PC-9 (cell line): Measurements from ENCODE around the gene DMKN.

Source experiments
- EZH2 ChIP-seq: fragments of 200-600 bp; sonication (generic); IDR thresholded peaks from 2 replicates; pipeline ENCODE4 v1.8.0; 2017; ENCODE audit warnings: antibody characterized with exemption, low read depth
- TF ChIP-seq, protein P1 (sequence below): fragments of 200-600 bp; sonication (generic); conservative IDR thresholded peaks from 2 replicates; pipeline ENCODE4 v1.6.1; 2017; ENCODE audit warnings: mixed run types, antibody characterized with exemption, mild to moderate bottlenecking, moderate library complexity

GRCh38 chr19:35461060-35461459 is 52.4 kb downstream of the DMKN start:
- TF ChIP-seq, protein P1, sequence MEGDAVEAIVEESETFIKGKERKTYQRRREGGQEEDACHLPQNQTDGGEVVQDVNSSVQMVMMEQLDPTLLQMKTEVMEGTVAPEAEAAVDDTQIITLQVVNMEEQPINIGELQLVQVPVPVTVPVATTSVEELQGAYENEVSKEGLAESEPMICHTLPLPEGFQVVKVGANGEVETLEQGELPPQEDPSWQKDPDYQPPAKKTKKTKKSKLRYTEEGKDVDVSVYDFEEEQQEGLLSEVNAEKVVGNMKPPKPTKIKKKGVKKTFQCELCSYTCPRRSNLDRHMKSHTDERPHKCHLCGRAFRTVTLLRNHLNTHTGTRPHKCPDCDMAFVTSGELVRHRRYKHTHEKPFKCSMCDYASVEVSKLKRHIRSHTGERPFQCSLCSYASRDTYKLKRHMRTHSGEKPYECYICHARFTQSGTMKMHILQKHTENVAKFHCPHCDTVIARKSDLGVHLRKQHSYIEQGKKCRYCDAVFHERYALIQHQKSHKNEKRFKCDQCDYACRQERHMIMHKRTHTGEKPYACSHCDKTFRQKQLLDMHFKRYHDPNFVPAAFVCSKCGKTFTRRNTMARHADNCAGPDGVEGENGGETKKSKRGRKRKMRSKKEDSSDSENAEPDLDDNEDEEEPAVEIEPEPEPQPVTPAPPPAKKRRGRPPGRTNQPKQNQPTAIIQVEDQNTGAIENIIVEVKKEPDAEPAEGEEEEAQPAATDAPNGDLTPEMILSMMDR = no peak
- TF ChIP-seq EZH2 = no peak
